Measurements from ENCODE around the gene CBX4. TPM values are rescaled to one million over a fixed set of nuclear protein-coding genes. Genes with fewer than 3 reads are reported as not detected.

CBX4 gene
- total and polyA plus RNA-seq, 2 of the 4 experiments (the other 2 are of a cell fraction), result 3.2 to 9.4 TPM

DNA sequence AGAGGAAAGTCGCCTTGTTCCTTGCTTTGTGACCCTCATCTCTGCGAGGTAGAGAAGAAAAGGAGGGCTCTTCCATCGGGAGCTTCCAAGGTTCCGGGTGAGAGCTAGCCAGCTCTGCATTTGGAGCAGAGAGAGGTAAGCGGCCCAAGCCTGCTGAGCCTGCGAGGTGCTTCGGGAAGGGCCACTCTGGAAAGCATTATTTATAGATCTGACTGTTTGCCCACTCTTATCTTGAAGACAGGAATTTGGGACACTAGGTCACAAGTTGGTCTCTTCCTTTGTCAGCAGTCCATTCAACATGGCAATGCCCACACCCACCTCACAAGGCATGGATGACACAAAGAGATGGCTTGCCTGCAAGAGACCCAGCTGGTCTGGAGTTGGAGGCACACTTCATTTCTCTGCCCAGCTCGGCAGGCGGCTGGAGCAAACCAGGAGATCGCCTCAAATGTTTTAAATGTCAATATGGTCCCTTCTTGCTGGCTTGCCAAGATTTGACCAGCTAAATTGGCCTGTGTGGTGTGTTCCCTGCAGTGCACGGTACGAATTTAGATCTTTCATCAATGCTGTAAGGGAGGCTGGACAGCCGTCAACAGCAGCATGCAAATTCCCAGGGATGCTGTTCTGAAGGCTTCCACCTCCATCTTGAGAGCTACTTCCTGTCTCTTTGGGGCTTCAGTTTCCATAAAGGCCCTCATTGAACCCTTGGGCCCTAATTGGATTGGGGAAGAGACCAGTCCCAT lies 19.5 kb downstream of the CBX4 start:
- no peak overlapping the region for H2AFZ ChIP-seq (replicated peaks; ENCODE audit: low read length, poor library complexity)
- 60% methylated on average over 1 of the region's 13 CpGs; no CpG with 5 or more reads in 1 of the 2 experiments for WGBS, 2 experiments (ENCODE audit: extremely low coverage in 2 of 2, insufficient read length in 1 of 2)
- no peaks in the 10 kb centered on the region for H3K36me3 ChIP-seq (ENCODE audit: control insufficient read depth, insufficient read depth, low read length)
- TF ChIP-seq BHLHE40 (IDR thresholded peaks at IDR 0.05; ENCODE audit: low read depth, low read length), result no peak
- TF ChIP-seq FOS (IDR thresholded peaks at IDR 0.05; ENCODE audit: low read depth, low read length), result no peak
- peaks cover 62% of the 10 kb centered on the region for H3K27me3 ChIP-seq (ENCODE audit: control insufficient read depth, insufficient read depth, low read length)
- H2BK5ac ChIP-seq (ENCODE audit: low read depth, low read length, poor library complexity, severe bottlenecking), result no peak overlapping the region
- no peak overlapping the region for H3K23ac ChIP-seq (ENCODE audit: low read depth, low read length)
- no peak overlapping the region for H3K27ac ChIP-seq (ENCODE audit: insufficient read depth, low read length)
- H2AK5ac ChIP-seq (ENCODE audit: low read depth, low read length), result no peak overlapping the region
- intact Hi-C loops (cut with micrococcal nuclease), result no loop called here
- no peak overlapping the region for H2BK120ac ChIP-seq (ENCODE audit: low read depth, low read length)
- H4K91ac ChIP-seq (ENCODE audit: insufficient read depth, low read depth, low read length), result no peak overlapping the region
- H3K14ac ChIP-seq (replicated peaks; ENCODE audit: low read depth, low read length), result no peak overlapping the region
- H3K79me1 ChIP-seq (ENCODE audit: low read depth in 1 of 2, low read length in 2 of 2), result no peaks in the 10 kb centered on the region
- no peak overlapping the region for H4K8ac ChIP-seq (ENCODE audit: low read depth in 2 of 2, low read length in 2 of 2)
- no peak overlapping the region for H2AK9ac ChIP-seq (replicated peaks; ENCODE audit: low read depth, low read length, poor library complexity)
- H3K9me1 ChIP-seq (ENCODE audit: insufficient read depth, low read length), result no peaks in the 10 kb centered on the region
- no peak overlapping the region for H3K4ac ChIP-seq (ENCODE audit: low read depth, low read length)
- dilution Hi-C loops (cut with HindIII; ENCODE audit: low sequenced_read_pairs, unreplicated experiment), result no loop called here
- H3K4me3 ChIP-seq (ENCODE audit: insufficient read depth, low read depth, low read length), result no peak overlapping the region
- no peaks in the 10 kb centered on the region; the same call in 1 of the 2 replicates for H4K20me1 ChIP-seq (ENCODE audit: insufficient read depth, low read length)
- no peak overlapping the region for H4K5ac ChIP-seq (ENCODE audit: low read depth, low read length)
- in situ Hi-C loops (cut with MboI; ENCODE audit: low sequenced_read_pairs), result no loop called here
- no peaks in the 10 kb centered on the region for H3K9me3 ChIP-seq (ENCODE audit: control insufficient read depth, insufficient read depth, low read length)
- no peak for DNase-seq
- BruUV-seq (replicated peaks), result no TSS peak
- no peak overlapping the region for H2BK20ac ChIP-seq (ENCODE audit: low read depth, low read length)
- POLR2A ChIA-PET (ENCODE audit: unreplicated experiment), result no interaction called here
- no peak overlapping the region for H3K18ac ChIP-seq (ENCODE audit: low read depth, low read length)
- CTCF ChIA-PET, result interaction anchor here (1.0 to 1.3 kb wide), 2 partner anchors 16 to 17 kb away, joined by 3 read pairs; no protein-coding TSS in a partner anchor
- no peak overlapping the region for H3K9ac ChIP-seq (ENCODE audit: low read depth, low read length)
- H2BK15ac ChIP-seq (ENCODE audit: low read depth, low read length), result no peak overlapping the region
- H3K4me2 ChIP-seq (ENCODE audit: low read depth, low read length), result no peak overlapping the region
- ATAC-seq (ENCODE audit: low read depth), result no peak
- no peaks in the 10 kb centered on the region; the same call in 1 of the 2 replicates for H3K4me1 ChIP-seq (ENCODE audit: control insufficient read depth, insufficient read depth, low read length)
- H3K56ac ChIP-seq (ENCODE audit: extremely low read depth, insufficient read depth, low read length), result no peak overlapping the region

Data from IMR-90 (cell line).